Smooth muscle cell (in vitro differentiated cells): Measurements from ENCODE around the gene IGFBP2. TPM values are rescaled to one million over a fixed set of nuclear protein-coding genes. Genes with fewer than 3 reads are reported as not detected.

Experiments
- DNase-seq: peaks from one replicate; lab custom pipeline; 2025; ENCODE audit not compliant: unreplicated experiment; lab: John Stamatoyannopoulos, UW
- H2AFZ ChIP-seq: fragments of 200-600 bp; sonication (generic); 2 replicates; pipeline ENCODE4 v1.6.0; 2016; ENCODE audit warnings: antibody characterized with exemption, low read depth, mild to moderate bottlenecking
- H3F3A ChIP-seq: fragments of 200-600 bp; sonication (generic); 2 replicates; pipeline ENCODE4 v1.6.0; 2017; ENCODE audit warnings: antibody characterized with exemption, low read depth
- H3K27ac ChIP-seq: fragments of 200-600 bp; sonication (generic); 2 replicates; pipeline ENCODE4 v1.5.1; 2016; ENCODE audit warnings: low read depth, mild to moderate bottlenecking
- H3K27me3 ChIP-seq: fragments of 200-600 bp; sonication (generic); 2 replicates; pipeline ENCODE4 v1.6.1; 2016; ENCODE audit warnings: low read depth, mild to moderate bottlenecking
- H3K36me3 ChIP-seq: fragments of 200-600 bp; sonication (generic); 2 replicates; pipeline ENCODE4 v1.5.1; 2016; ENCODE audit warnings: low read depth
- H3K4me1 ChIP-seq: fragments of 200-600 bp; sonication (generic); 2 replicates; pipeline ENCODE4 v1.5.1; 2016; ENCODE audit warnings: low read depth
- H3K4me2 ChIP-seq: fragments of 200-600 bp; sonication (generic); 2 replicates; pipeline ENCODE4 v1.6.0; 2016; ENCODE audit warnings: mild to moderate bottlenecking
- H3K4me3 ChIP-seq: fragments of 200-600 bp; sonication (generic); 2 replicates; pipeline ENCODE4 v1.5.1; 2016; ENCODE audit warnings: mild to moderate bottlenecking
- H3K79me2 ChIP-seq: fragments of 200-600 bp; sonication (generic); 2 replicates; pipeline ENCODE4 v1.6.0; 2016; ENCODE audit warnings: low read depth, mild to moderate bottlenecking
- H3K9ac ChIP-seq: fragments of 200-600 bp; sonication (generic); 2 replicates; pipeline ENCODE4 v1.6.0; 2016; ENCODE audit warnings: low read depth
- H3K9me3 ChIP-seq: fragments of 200-600 bp; sonication (generic); replicated peaks from 2 replicates; pipeline ENCODE4 v1.5.1; 2016; ENCODE audit warnings: low read depth
- H4K20me1 ChIP-seq: fragments of 200-600 bp; sonication (generic); 2 replicates; pipeline ENCODE4 v1.6.0; 2016; ENCODE audit warnings: low read depth
- WGBS: methylation state at CpG from one replicate; pipeline ENCODE4 v1.1.7; 2016; ENCODE audit warnings: low lambda C conversion rate; 5-methylcytosine and 5-hydroxymethylcytosine counted together
- polyA plus RNA-seq: library from polyadenylated mRNA; unstranded; fragments of >200 nt; fragmentation: Nextera tagmentation; extraction: Ambion mirVana; gene quantifications from 2 replicates; pipeline ENCODE4 v1.2.1, GENCODE V29; 2016
- total RNA-seq: library from RNA; depleted of rRNA; stranded (reverse); fragments of >200 nt; gene quantifications from 2 replicates; pipeline ENCODE4 v1.2.3, GENCODE V29; 2014
- TF ChIP-seq, protein P1 (sequence below): fragments of 200-600 bp; sonication (generic); IDR thresholded peaks from 2 replicates; pipeline ENCODE4 v1.5.1; 2017; ENCODE audit warnings: borderline replicate concordance, mild to moderate bottlenecking, antibody characterized with exemption; ENCODE audit not compliant: insufficient read depth, poor library complexity, severe bottlenecking

Gene IGFBP2
- total and polyA plus RNA-seq, 2 experiments from 2014 or later: 143 to 225 TPM

DNA sequence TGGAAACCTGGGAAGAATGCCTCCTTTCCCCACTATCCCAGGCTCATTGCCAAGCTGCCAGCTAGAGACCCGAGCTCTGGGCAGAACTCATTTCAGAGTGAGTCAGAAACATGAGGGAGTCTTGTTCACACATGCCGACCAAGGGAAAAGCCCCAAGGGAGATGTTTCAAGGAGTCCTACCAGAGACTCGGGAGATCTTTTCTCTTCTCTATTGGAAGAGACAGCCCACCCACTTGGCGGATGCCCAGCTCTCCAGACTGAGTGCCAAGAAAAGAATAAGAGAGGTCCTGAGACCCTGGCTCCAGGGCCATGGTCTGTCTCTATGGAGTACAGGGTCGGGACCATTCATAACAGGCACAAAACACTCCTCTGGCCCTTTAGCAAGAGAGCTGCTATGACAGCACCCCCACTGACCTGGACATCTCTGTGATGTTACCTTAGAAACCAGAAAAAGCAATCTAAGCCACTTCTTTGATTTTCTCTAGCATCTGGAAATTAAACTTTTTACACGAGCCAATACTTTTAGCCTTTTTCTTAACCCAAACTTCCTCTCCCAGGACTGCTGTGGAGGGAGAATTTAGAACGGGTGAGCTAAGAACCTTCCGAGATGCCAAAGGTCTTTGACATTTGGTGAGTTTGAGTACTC lies 80.6 kb downstream of the IGFBP2 start:
- peak overlapping the region; percentile 39 for H3K9ac ChIP-seq

More for the DNA sequence above, 80.6 kb downstream of the IGFBP2 start:
- DNase-seq: no peak
- no peaks in the 10 kb centered on the region for H3K27me3 ChIP-seq
- peak overlapping the region; percentile 16 for H3K4me2 ChIP-seq
- no peak overlapping the region for H3K4me3 ChIP-seq
- peaks cover 2% of the 10 kb centered on the region for H3K9me3 ChIP-seq
- 61% methylated on average over 8 of the region's 8 CpGs for WGBS
- no peaks in the 10 kb centered on the region for H3F3A ChIP-seq
- no peaks in the 10 kb centered on the region for H3K36me3 ChIP-seq
- H2AFZ ChIP-seq: no peak overlapping the region
- no peaks in the 10 kb centered on the region for H4K20me1 ChIP-seq
- H3K79me2 ChIP-seq: no peaks in the 10 kb centered on the region
- TF ChIP-seq, protein P1, sequence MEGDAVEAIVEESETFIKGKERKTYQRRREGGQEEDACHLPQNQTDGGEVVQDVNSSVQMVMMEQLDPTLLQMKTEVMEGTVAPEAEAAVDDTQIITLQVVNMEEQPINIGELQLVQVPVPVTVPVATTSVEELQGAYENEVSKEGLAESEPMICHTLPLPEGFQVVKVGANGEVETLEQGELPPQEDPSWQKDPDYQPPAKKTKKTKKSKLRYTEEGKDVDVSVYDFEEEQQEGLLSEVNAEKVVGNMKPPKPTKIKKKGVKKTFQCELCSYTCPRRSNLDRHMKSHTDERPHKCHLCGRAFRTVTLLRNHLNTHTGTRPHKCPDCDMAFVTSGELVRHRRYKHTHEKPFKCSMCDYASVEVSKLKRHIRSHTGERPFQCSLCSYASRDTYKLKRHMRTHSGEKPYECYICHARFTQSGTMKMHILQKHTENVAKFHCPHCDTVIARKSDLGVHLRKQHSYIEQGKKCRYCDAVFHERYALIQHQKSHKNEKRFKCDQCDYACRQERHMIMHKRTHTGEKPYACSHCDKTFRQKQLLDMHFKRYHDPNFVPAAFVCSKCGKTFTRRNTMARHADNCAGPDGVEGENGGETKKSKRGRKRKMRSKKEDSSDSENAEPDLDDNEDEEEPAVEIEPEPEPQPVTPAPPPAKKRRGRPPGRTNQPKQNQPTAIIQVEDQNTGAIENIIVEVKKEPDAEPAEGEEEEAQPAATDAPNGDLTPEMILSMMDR: no peak
- H3K27ac ChIP-seq: peak overlapping the region; percentile 64
- peaks cover 7% of the 10 kb centered on the region for H3K4me1 ChIP-seq

Other genes with a start within 250 kb of the IGFBP2 start
- gene SMARCAL1, start 220.9 kb upstream of the IGFBP2 start, total RNA-seq: 19.0 and 33.5 TPM in 2 replicates
- 20.6 and 23.1 TPM in 2 replicates for gene SMARCAL1, start 220.9 kb upstream of the IGFBP2 start, polyA plus RNA-seq
- 1,503 and 1,842 TPM in 2 replicates for gene RPL37A, start 134.6 kb upstream of the IGFBP2 start, total RNA-seq
- gene RPL37A, start 134.6 kb upstream of the IGFBP2 start, polyA plus RNA-seq: 1,221 and 1,404 TPM in 2 replicates
- 766 and 787 TPM in 2 replicates for gene IGFBP5, start 62.1 kb downstream of the IGFBP2 start, total RNA-seq
- 381 and 426 TPM in 2 replicates for gene IGFBP5, start 62.1 kb downstream of the IGFBP2 start, polyA plus RNA-seq
- not detected in 2 replicates for gene TNP1, start 226.6 kb downstream of the IGFBP2 start, total RNA-seq
- gene TNP1, start 226.6 kb downstream of the IGFBP2 start, polyA plus RNA-seq: not detected in 2 replicates